HCT116 (cell line): ENCODE results near the gene GALNT17. TPM values are rescaled to one million over a fixed set of nuclear protein-coding genes. Genes with fewer than 3 reads are reported as not detected.

Experiments
- ATAC-seq: fragments of 200-7000 bp; cut with Tn5 transposase; 2 replicates; pipeline ENCODE4 v1.9.1; 2020; ENCODE audit warnings: mild to moderate bottlenecking, moderate library complexity
- BruUV-seq: library from RNA; stranded (reverse); fragments of 400-500 nt; replicated peaks from 2 replicates; lab custom pipeline; 2021; lab: Mats Ljungman, UMichigan
- CTCF ChIA-PET: fragments of 300-600 bp; sonication (Branson Sonifier 250); formaldehyde crosslinking; loops from one replicate; lab custom pipeline; 2021; ENCODE audit warnings: antibody characterized with exemption; lab: Charles Lee
- POLR2A ChIA-PET: fragments of 300-600, 350-600 bp; sonication (Branson Sonifier 250); formaldehyde crosslinking; loops from one replicate; lab custom pipeline; 2021; ENCODE audit warnings: antibody characterized with exemption; lab: Charles Lee
- RAD21 ChIA-PET, 2 experiments: fragments of 300-600 bp; sonication (Branson Sonifier 250); formaldehyde crosslinking; loops; one replicate each; lab custom pipeline; 2023; ENCODE audit warnings: low total read pairs in 2 of 2; ENCODE audit not compliant: uncharacterized antibody in 2 of 2, unreplicated experiment in 2 of 2, low non-redundant PET in 1 of 2; lab: Charles Lee
- DNase-seq: peaks from one replicate; pipeline ENCODE4 v3.0.0-alpha.2; 2010; ENCODE audit warnings: low read depth, low spot score
- H2AFZ ChIP-seq: fragments of 200-600 bp; shearing (Covaris generic), sonication (generic); 2 replicates; pipeline ENCODE4 v1.6.1; 2017; ENCODE audit warnings: low read depth, mixed run types, mixed read lengths, antibody characterized with exemption, low read length; ENCODE audit not compliant: poor library complexity, severe bottlenecking
- H3K27ac ChIP-seq: 2 replicates; pipeline ENCODE4 v1.5.1; 2012; ENCODE audit warnings: low read depth, low read length
- H3K27me3 ChIP-seq: fragments of 200-600 bp; sonication (generic); 2 replicates; pipeline ENCODE4 v1.6.1; 2016; ENCODE audit warnings: mixed run types, low read length, mixed read lengths; ENCODE audit not compliant: insufficient read depth
- H3K36me3 ChIP-seq, 2 experiments: fragments of 200-500 bp in 1 of 2; fragments of 200-600 bp in 1 of 2; sonication (Bioruptor generic) in 1 of 2; sonication (generic) in 1 of 2; 2 replicates each; pipeline versions ENCODE4 v1.5.1 to v1.6.1; 2014 to 2016; ENCODE audit warnings: low read length in 2 of 2, inconsistent platforms in 1 of 2, mixed read lengths in 1 of 2, mixed run types in 1 of 2; ENCODE audit not compliant: insufficient read depth in 2 of 2, control insufficient read depth in 1 of 2
- H3K4me1 ChIP-seq, 2 experiments: fragments of 200-600 bp in 1 of 2; sonication (generic) in 1 of 2; 2 replicates each; pipeline versions ENCODE4 v1.5.1 to v1.6.1; 2012 to 2017; ENCODE audit warnings: low read length in 2 of 2, inconsistent platforms in 1 of 2, mild to moderate bottlenecking in 1 of 2, mixed read lengths in 1 of 2, mixed run types in 1 of 2, moderate library complexity in 1 of 2; ENCODE audit not compliant: insufficient read depth in 2 of 2, control insufficient read depth in 1 of 2
- H3K4me2 ChIP-seq: fragments of 200-600 bp; sonication (generic); 2 replicates; pipeline ENCODE4 v1.6.1; 2017; ENCODE audit warnings: mixed run types, low read length, mixed read lengths
- H3K4me3 ChIP-seq, 2 experiments: fragments of 200-600 bp in 1 of 2; sonication (generic) in 1 of 2; replicated peaks in 1 of 2; 2 replicates each; pipeline ENCODE4 v1.5.1; 2011 to 2016; ENCODE audit warnings: low read length in 2 of 2, control low read depth in 1 of 2, low read depth in 1 of 2, mild to moderate bottlenecking in 1 of 2, mixed read lengths in 1 of 2, mixed run types in 1 of 2
- H3K79me2 ChIP-seq: fragments of 200-600 bp; sonication (generic); 2 replicates; pipeline ENCODE4 v1.6.1; 2017; ENCODE audit warnings: mild to moderate bottlenecking, mixed run types, low read length, moderate library complexity, mixed read lengths; ENCODE audit not compliant: insufficient read depth
- H3K9ac ChIP-seq: fragments of 200-600 bp; sonication (generic); 2 replicates; pipeline ENCODE4 v1.6.1; 2016; ENCODE audit warnings: low read length, mixed read lengths
- H3K9me2 ChIP-seq: fragments of 200-600 bp; sonication (generic), shearing (Covaris generic); 2 replicates; pipeline ENCODE4 v1.6.1; 2017; ENCODE audit warnings: mixed run types, mild to moderate bottlenecking, moderate library complexity; ENCODE audit not compliant: insufficient read depth
- H3K9me3 ChIP-seq, 2 experiments: fragments of 200-500 bp in 1 of 2; fragments of 200-600 bp in 1 of 2; sonication (Bioruptor generic) in 1 of 2; sonication (generic) in 1 of 2; 2 replicates each; pipeline ENCODE4 v1.6.1; 2014 to 2017; ENCODE audit warnings: low read length in 2 of 2, mixed read lengths in 2 of 2, inconsistent platforms in 1 of 2, low read depth in 1 of 2, mild to moderate bottlenecking in 1 of 2, mixed run types in 1 of 2, moderate library complexity in 1 of 2; ENCODE audit not compliant: control insufficient read depth in 1 of 2, insufficient read depth in 1 of 2
- H4K20me1 ChIP-seq: fragments of 200-600 bp; sonication (generic), shearing (Covaris generic); 2 replicates; pipeline ENCODE4 v1.6.1; 2017; ENCODE audit warnings: mixed run types, mild to moderate bottlenecking, moderate library complexity; ENCODE audit not compliant: insufficient read depth
- CTCF ChIP-seq, 3 experiments: fragments of 200-600 bp in 1 of 3; sonication (generic) in 1 of 3; IDR thresholded peaks in 2 of 3; conservative IDR thresholded peaks in 1 of 3; 2 replicates each; pipeline ENCODE4 v1.5.1; 2012 to 2017; ENCODE audit warnings: low read depth in 2 of 3, low read length in 2 of 3, antibody characterized with exemption in 1 of 3, borderline replicate concordance in 1 of 3, control low read depth in 1 of 3, mild to moderate bottlenecking in 1 of 3, mixed read lengths in 1 of 3, mixed run types in 1 of 3, moderate library complexity in 1 of 3; ENCODE audit not compliant: insufficient read depth in 1 of 3
- EZH2phosphoT487 ChIP-seq: fragments of 200-600 bp; IDR thresholded peaks from 2 replicates; pipeline ENCODE4 v1.6.1; 2018; ENCODE audit warnings: antibody characterized with exemption, borderline replicate concordance
- JUND ChIP-seq: IDR thresholded peaks from 2 replicates; pipeline ENCODE4 v1.6.1; 2012
- POLR2AphosphoS5 ChIP-seq: IDR thresholded peaks from 2 replicates; pipeline ENCODE4 v1.6.1; 2011; ENCODE audit warnings: mild to moderate bottlenecking, low read depth, low read length, moderate library complexity
- SRF ChIP-seq: IDR thresholded peaks from 2 replicates; pipeline ENCODE4 v1.6.1; 2012; ENCODE audit warnings: low read depth
- ZBTB33 ChIP-seq: IDR thresholded peaks from 2 replicates; pipeline ENCODE4 v1.6.1; 2011; ENCODE audit warnings: mild to moderate bottlenecking, low read length, moderate library complexity; ENCODE audit not compliant: insufficient replicate concordance; ENCODE audit errors: extremely low read depth
- ZFX ChIP-seq: fragments of 450-650 bp; IDR thresholded peaks from 2 replicates; pipeline ENCODE4 v1.6.1; 2017
- intact Hi-C: fragments of 100-400 bp; cut with micrococcal nuclease; formaldehyde crosslinking; loops from 2 replicates; pipeline ENCODE4 v1.10.0; 2022
- total RNA-seq: library from RNA; stranded (reverse); gene quantifications from one replicate; pipeline ENCODE4 v1.2.1, GENCODE V29; 2021; ENCODE audit not compliant: unreplicated experiment
- TF ChIP-seq, protein P1 (sequence below): IDR thresholded peaks from 2 replicates; pipeline ENCODE4 v1.6.1; 2012; ENCODE audit warnings: low read depth

GALNT17 gene
- total RNA-seq, 1 experiment from 2014 or later: not detected

GRCh38 chr7:71543396-71543795 is 411.5 kb downstream of the GALNT17 start:
- Histone ChIP-seq H4K20me1 (no peaks in the 10 kb centered on the region), H3K9me2 (no peaks in the 10 kb centered on the region), H3K27me3 (no peaks in the 10 kb centered on the region)
- no TSS peak for BruUV-seq
- CTCF ChIA-PET: no interaction called here
- no peak for TF ChIP-seq SRF
- TF ChIP-seq CTCF (IDR thresholded peaks at IDR 0.05 in 2 of 3, conservative IDR thresholded peaks at IDR 0.05 in 1 of 3; ENCODE audit: borderline replicate concordance in 1 of 3, insufficient read depth in 1 of 3, low read depth in 2 of 3, low read length in 2 of 3): no peak
- no peak for TF ChIP-seq ZFX
- TF ChIP-seq JUND: no peak
- TF ChIP-seq, protein P1, sequence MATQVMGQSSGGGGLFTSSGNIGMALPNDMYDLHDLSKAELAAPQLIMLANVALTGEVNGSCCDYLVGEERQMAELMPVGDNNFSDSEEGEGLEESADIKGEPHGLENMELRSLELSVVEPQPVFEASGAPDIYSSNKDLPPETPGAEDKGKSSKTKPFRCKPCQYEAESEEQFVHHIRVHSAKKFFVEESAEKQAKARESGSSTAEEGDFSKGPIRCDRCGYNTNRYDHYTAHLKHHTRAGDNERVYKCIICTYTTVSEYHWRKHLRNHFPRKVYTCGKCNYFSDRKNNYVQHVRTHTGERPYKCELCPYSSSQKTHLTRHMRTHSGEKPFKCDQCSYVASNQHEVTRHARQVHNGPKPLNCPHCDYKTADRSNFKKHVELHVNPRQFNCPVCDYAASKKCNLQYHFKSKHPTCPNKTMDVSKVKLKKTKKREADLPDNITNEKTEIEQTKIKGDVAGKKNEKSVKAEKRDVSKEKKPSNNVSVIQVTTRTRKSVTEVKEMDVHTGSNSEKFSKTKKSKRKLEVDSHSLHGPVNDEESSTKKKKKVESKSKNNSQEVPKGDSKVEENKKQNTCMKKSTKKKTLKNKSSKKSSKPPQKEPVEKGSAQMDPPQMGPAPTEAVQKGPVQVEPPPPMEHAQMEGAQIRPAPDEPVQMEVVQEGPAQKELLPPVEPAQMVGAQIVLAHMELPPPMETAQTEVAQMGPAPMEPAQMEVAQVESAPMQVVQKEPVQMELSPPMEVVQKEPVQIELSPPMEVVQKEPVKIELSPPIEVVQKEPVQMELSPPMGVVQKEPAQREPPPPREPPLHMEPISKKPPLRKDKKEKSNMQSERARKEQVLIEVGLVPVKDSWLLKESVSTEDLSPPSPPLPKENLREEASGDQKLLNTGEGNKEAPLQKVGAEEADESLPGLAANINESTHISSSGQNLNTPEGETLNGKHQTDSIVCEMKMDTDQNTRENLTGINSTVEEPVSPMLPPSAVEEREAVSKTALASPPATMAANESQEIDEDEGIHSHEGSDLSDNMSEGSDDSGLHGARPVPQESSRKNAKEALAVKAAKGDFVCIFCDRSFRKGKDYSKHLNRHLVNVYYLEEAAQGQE: no peak
- no peak for TF ChIP-seq POLR2AphosphoS5
- TF ChIP-seq ZBTB33: no peak
- no peak for TF ChIP-seq EZH2phosphoT487
- TF ChIP-seq, all 23 proteins: peak for 0
- DNase-seq (no peak), ATAC-seq (no peak)
- ChIA-PET POLR2A (no interaction called here), RAD21 (no interaction called here)
- Histone ChIP-seq H3K4me1 (no peaks in the 10 kb centered on the region), H3K36me3 (no peaks in the 10 kb centered on the region), H3K9ac (no peak overlapping the region), H2AFZ (no peak overlapping the region), H3K9me3 (peaks cover 0 to 8% of the 10 kb centered on the region in 2 experiments; a peak in 2 of 4 replicates), H3K4me3 (no peak overlapping the region), H3K27ac (no peak overlapping the region), H3K79me2 (no peaks in the 10 kb centered on the region), H3K4me2 (no peak overlapping the region)
- intact Hi-C loops: no loop called here
